Measurements from ENCODE around the gene DLG2.

GRCh38 chr11:84480131-84480530, 1147.0 kb downstream of the DLG2 start:
- TF ChIP-seq JUN (IDR thresholded peaks at IDR 0.05; ENCODE audit: borderline replicate concordance, insufficient read depth, insufficient read length, low read depth) (no peak), CTCF (IDR thresholded peaks at IDR 0.05; ENCODE audit: extremely low read depth in 1 of 2, insufficient read depth in 1 of 2, low read depth in 1 of 2, low read length in 2 of 2) (no peak)
